ENCODE results near the gene GNG7. TPM values are rescaled to one million over a fixed set of nuclear protein-coding genes. Genes with fewer than 3 reads are reported as not detected.
A peak's percentile ranks its signal among the peaks of the same experiment; 100 is the strongest.

The GNG7 gene
- total RNA-seq, 2 donors from 2014 or later = 12.3 to 12.4 TPM

- no peak for DNase-seq
- Mint-ChIP-seq H3K27ac (no peak overlapping the region), H3K36me3 (ENCODE audit: low read depth) (no peaks in the 10 kb centered on the region), H3K4me1 (peaks cover 4% of the 10 kb centered on the region), H3K4me3 (no peak overlapping the region), H3K27me3 (ENCODE audit: insufficient read depth) (peaks cover 25% of the 10 kb centered on the region), H3K9me3 (no peaks in the 10 kb centered on the region)
- WGBS, 2 experiments (ENCODE audit: insufficient coverage in 1 of 2, insufficient read length in 1 of 2) = 84 to 86% methylated on average over 10 to 14 of the region's 14 CpGs
- Histone ChIP-seq H3K4me1 (ENCODE audit: control insufficient read depth, insufficient read depth, low read length) (no peaks in the 10 kb centered on the region), H3K27ac (ENCODE audit: low read depth, low read length) (no peak overlapping the region), H3K9me3 (ENCODE audit: control insufficient read depth, low read length) (no peaks in the 10 kb centered on the region), H3K9ac (ENCODE audit: extremely low read depth, low read length, poor library complexity, severe bottlenecking) (no peak overlapping the region), H3K36me3 (ENCODE audit: control insufficient read depth, insufficient read depth, low read length) (no peaks in the 10 kb centered on the region), H3K27me3 (ENCODE audit: control insufficient read depth, insufficient read depth, low read length, poor library complexity, severe bottlenecking) (peaks cover 10% of the 10 kb centered on the region), H3K4me3 (ENCODE audit: low read length) (no peak overlapping the region)
- TF ChIP-seq CTCF (conservative IDR thresholded peaks at IDR 0.05) = no peak
Measured at GRCh38 chr19:2723747-2724146, 21.3 kb upstream of the GNG7 start.

- no peaks in the 10 kb centered on the region for H3K9me3 Mint-ChIP-seq
- Histone ChIP-seq H3K27ac (ENCODE audit: low read depth, low read length) (no peak overlapping the region), H3K4me1 (ENCODE audit: control insufficient read depth, insufficient read depth, low read length) (no peaks in the 10 kb centered on the region), H3K27me3 (ENCODE audit: control insufficient read depth, insufficient read depth, low read length, poor library complexity, severe bottlenecking) (peaks cover 10% of the 10 kb centered on the region), H3K9ac (ENCODE audit: extremely low read depth, low read length, poor library complexity, severe bottlenecking) (no peak overlapping the region), H3K36me3 (ENCODE audit: control insufficient read depth, insufficient read depth, low read length) (no peaks in the 10 kb centered on the region), H3K9me3 (ENCODE audit: control insufficient read depth, low read length) (no peaks in the 10 kb centered on the region), H3K4me3 (ENCODE audit: low read length) (no peak overlapping the region)
- no peaks in the 10 kb centered on the region for H3K36me3 Mint-ChIP-seq (ENCODE audit: low read depth)
- DNase-seq = no peak
- peaks cover 4% of the 10 kb centered on the region for H3K4me1 Mint-ChIP-seq
- H3K27ac Mint-ChIP-seq = no peak overlapping the region
- TF ChIP-seq CTCF (conservative IDR thresholded peaks at IDR 0.05) = no peak
- H3K4me3 Mint-ChIP-seq = no peak overlapping the region
- H3K27me3 Mint-ChIP-seq (ENCODE audit: insufficient read depth) = peaks cover 25% of the 10 kb centered on the region
- 88% methylated on average over 11 to 13 of the region's 13 CpGs for WGBS, 2 experiments (ENCODE audit: insufficient coverage in 1 of 2, insufficient read length in 1 of 2)
Measured at GRCh38 chr19:2723345-2723715, 20.8 kb upstream of the GNG7 start.

GRCh38 chr19:2722541-2723344, 20.2 kb upstream of the GNG7 start:
- no peak overlapping the region for H3K27ac Mint-ChIP-seq
- DNase-seq = no peak
- peak overlapping the region; percentile 66 for H3K4me3 Mint-ChIP-seq
- TF ChIP-seq CTCF (conservative IDR thresholded peaks at IDR 0.05) = no peak
- H3K4me1 Mint-ChIP-seq = peaks cover 4% of the 10 kb centered on the region
- H3K36me3 Mint-ChIP-seq (ENCODE audit: low read depth) = no peaks in the 10 kb centered on the region
- Histone ChIP-seq H3K9me3 (ENCODE audit: control insufficient read depth, low read length) (no peaks in the 10 kb centered on the region), H3K27ac (ENCODE audit: low read depth, low read length) (no peak overlapping the region), H3K36me3 (ENCODE audit: control insufficient read depth, insufficient read depth, low read length) (no peaks in the 10 kb centered on the region), H3K4me3 (ENCODE audit: low read length) (no peak overlapping the region), H3K4me1 (ENCODE audit: control insufficient read depth, insufficient read depth, low read length) (no peaks in the 10 kb centered on the region), H3K9ac (ENCODE audit: extremely low read depth, low read length, poor library complexity, severe bottlenecking) (no peak overlapping the region), H3K27me3 (ENCODE audit: control insufficient read depth, insufficient read depth, low read length, poor library complexity, severe bottlenecking) (peaks cover 10% of the 10 kb centered on the region)
- peaks cover 24% of the 10 kb centered on the region for H3K27me3 Mint-ChIP-seq (ENCODE audit: insufficient read depth)
- 83 to 86% methylated on average over 11 to 28 of the region's 28 CpGs for WGBS, 2 experiments (ENCODE audit: insufficient coverage in 1 of 2, insufficient read length in 1 of 2)
- H3K9me3 Mint-ChIP-seq = no peaks in the 10 kb centered on the region
